Activated CD4-positive, alpha-beta T cell treated with anti-CD3 and anti-CD28 coated beads, Interleukin-2, amount 50 U/mL, for 48 hours (primary cell): ENCODE results near the gene OAF.
A peak's percentile ranks its signal among the peaks of the same experiment; 100 is the strongest.
"Not testable (repeated sequence)": the region's sequence is repeated elsewhere in the genome, so short reads cannot be mapped to it uniquely, and the experiment has no call there.

Experiments used
- DNase-seq, 2 experiments: peaks; one replicate each; pipeline ENCODE4 v3.0.0-alpha.2; 2020

Gene OAF

DNA sequence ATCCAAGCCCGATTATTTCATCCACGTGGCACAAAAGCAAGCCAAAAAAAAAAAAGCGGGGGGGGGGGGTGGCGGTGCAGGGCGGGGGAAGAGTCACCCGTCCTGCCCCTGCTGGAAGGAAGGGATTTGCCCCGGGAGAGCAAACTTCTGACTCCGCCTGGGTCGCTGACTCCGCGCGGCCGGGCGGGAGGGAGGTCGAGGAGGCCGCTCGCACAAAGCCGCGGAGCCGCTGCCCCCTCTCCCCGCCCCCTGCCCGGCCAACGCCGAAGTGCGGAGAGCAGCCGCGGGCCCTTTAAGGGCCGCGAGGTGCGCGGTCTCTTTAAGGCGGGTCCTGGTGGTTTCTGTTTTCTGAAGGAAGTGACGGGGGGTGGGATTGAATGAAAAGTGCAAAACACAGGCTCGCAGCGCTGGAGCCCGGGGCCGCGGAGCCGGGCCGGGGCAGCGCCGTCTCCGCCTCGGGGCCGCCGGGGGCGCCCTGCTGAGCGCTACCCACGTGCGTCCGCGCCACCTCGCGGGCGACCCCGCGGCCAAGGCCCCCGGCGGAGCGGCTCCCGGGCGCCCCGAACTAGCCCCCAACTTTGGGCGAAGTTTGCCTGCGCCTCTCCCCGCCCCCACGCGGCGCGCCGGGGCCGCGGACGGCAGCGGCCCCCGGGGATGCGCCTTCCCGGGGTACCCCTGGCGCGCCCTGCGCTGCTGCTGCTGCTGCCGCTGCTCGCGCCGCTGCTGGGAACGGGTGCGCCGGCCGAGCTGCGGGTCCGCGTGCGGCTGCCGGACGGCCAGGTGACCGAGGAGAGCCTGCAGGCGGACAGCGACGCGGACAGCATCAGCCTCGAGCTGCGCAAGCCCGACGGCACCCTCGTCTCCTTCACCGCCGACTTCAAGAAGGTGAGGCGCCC, at the start of gene OAF:
TSS of gene OAF (plus strand) at position 407 of the 896 bp plus-strand sequence. CDS start at position 655, 248 bp downstream.
- peak; percentile 44 to 55 for DNase-seq

DNA sequence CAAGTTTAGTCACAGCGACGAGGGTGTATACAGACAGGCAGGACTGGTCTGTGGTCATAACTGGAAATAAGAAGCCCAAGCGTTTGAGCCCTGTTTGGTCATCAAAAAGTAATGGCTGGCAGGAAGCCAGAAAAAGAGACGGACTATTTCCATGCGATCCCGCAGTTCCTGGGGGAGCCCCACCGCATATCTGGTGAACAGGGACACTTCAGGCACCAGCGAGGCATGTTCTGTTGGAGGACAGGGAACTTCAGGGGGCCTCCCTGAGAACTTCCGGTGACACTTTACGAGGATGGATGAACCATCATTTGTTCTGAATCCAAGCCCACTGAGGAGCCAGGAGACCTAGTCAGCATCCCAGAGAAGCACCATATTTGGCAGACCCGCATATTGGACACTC, 43.2 kb upstream of the OAF start:
- no peak for DNase-seq

DNA sequence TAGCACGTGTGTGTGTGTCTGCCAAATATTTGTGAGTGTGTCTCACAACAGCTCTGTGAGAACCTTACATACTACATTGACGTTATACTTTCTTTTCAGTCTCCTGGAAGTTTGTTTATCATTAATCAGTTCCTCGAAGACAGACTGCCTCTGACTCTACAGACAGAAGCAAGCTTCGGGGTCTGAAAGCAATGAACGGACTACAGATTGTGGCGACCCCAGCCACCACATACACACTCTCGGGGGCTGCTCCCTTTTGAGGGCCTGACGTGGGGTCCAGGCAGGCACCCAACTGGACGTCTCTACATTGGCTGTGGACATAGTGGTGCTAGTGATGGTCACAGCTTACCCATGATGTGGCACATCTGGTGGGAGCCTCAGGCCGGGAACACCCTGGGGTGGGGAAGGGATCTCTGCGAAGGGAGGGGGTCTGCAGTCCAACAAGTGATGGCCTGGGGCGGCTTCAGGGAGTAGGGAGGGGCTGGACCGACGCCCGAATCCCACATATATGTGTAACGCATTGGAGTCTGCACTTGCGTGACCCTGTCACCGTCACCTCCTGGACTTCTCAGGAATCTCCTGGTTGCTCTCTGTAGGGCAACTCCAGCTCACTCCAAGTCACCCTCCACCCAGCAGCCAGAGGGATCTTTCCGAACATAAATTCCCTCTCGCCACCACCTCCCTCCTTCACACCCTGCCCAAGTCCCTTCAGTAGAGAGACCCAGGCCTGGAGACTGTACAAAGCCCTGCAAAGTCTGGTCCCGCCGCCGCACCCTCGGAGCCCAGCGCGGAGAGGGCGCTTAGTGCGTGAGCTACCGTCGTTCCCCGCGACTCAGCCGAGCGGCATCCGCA, 42.5 kb upstream of the OAF start:
- no peak for DNase-seq

DNA sequence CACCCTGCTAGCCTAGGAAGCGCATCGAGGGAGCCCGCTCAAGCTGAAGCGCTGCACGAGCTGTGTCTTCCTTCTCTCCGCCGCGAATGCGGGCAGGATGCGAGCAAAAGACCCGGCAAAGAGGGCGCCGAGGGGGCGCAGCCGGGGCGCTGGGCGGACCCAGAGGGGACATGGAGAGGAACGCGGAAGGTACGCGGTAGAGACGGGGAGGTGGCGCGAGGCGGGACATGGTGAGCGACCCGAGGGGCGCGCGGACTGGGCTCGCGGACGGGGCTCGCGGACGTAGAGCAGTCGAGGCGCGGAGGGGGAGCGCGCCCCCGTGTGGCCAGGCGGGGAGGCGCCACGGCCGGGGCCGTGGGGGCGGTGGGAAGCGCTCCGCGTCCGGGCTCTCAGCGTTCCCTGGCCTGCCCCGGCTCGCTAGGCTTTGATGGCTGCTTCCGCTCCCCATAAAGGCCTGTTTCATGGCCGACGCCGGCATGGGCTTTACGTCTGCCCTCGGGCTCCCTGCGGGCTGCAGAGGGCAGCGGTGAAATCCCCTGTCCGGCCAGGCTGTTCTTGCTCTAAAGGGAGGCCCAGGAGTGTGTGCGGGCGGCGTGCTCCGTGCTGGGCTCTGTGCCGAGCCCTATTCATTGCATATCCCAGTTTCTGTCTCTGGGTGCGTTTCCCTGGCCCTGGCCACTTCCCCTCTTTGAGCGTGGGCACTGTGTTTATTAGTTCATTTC, 41.7 kb upstream of the OAF start:
- DNase-seq, result peak; percentile 67 to 74

DNA sequence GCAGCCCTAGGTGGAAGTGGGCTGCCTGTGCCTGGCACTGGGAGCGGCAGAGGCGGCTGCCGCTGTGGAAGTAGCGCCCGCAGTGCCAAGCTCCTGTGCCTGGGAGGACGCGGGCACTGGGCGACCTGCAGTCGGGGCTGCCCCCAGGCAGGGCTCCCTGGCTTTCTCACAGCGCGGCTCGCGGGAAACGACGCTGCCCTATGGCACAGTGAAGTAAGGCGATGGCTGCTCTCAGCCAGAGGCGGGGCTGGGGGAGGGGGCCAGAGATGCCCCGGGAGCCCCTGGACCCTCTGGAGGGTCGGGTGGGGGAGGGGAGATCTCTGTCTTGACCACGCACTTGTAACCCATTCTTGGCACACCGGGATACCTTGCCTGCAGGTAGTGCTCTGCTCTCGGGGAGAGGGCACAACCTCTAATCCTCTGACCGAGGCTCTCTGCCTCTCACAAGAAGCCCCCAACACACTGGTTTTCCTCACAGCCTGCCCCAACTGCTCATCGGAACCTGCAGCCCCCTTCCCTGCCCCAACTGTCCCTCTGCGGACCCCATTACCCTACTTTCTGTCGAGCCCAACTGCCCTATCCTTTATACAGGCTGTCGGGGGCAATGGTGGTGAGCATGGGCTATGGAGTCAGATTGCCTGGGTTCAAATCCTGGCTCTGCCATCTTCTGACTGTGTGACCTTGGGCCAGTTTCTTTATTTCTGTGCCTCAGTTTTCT, 40.7 kb upstream of the OAF start:
- no peak for DNase-seq

DNA sequence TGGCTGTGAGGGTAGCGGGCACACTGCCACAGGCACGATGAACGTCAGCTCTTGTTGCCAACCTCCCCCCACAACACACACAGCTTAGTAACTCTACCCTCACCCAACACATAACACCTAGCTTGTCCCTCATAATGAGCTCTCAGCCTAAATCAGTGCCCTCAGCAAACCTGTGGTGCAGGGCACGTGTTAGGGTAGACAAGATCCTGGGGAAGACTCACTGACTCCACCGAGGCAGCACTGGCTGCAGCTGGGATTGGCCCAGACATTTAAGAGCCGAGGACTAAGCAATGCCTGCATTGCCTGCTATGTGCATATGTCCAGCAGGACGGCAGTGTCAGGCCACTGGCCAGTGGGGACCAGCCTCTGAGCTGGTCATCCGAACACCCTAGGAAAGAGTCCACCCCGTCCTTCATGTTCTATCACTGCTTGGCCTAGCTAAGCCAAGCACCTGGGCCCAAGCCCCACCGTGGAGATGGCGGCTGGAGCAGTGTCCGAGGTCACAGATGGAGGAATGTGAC, 40.0 kb upstream of the OAF start:
- no peak for DNase-seq

DNA sequence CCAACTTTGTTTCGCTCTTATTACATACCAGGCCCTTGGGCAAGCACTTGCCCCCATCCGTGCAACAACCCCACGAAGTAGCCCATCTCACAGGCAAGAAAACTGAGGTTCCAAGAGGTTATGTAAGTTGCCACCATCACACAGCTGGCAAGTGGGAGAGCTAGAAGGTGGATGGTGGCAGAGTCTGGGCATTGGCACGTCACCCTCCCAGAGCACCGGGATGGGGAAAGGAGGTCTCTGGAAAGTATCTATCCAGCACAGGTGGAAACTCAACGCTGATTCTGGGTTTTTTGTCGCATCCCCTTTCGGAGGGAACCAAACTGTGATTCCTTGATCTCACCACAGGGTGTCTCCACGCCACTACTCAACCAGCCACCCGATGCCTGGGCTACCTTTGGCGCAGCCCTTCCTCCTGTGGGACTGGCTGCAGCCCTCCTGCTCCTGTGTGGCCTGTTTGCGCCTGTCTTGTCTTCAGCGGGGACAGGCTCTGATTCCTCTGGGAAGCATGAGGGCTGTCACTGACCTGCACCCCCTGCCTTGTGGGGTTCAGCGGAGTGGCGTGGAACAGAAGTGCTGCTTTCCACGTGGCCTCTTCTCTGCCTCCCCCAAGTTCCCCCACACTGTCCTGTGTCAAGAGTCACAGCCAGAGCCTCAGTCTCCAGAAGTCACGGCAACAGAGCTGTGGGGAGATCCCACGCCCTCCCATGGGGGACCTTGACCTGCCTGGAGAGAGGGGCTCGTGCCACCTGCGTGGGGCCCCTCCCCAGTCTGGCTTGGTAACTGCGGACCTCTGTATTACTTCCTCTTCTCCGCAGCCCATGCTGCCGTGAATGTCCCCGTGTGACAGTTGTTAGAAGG, 38.5 kb upstream of the OAF start:
- DNase-seq, result peak; percentile 49 to 60

DNA sequence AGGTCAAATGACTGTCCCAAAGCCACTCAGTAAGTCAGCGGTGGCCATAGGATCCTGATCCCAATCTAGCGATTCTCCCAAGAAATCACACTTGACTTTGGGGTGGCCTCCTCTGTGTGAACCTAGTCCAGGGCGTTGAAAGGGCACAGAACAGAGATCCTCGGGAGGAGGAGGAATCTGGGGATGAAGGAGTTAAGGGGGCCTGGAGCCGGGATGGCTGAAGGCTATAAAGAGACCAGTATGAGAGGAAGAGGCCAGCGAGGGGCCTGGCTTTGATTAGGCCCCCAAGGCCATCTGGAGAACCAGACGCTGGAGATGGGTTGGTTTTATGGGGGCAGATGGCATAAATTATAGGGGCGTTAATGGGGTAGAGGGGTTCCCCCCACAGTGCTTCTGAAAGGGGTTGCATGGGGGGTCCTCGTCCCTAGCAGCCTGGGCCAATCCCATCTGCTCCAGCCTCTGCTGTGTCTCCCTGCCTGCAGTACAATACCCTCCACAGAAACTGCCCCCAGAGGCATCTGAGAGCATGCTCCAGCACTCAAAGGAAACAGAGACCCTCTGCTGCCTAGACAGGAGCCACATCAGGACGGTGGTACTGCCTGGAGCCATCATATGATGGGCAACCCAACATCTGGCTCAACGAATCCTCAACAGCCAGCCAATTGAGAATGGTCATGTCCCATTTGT, 37.7 kb upstream of the OAF start:
- DNase-seq, result no peak

DNA sequence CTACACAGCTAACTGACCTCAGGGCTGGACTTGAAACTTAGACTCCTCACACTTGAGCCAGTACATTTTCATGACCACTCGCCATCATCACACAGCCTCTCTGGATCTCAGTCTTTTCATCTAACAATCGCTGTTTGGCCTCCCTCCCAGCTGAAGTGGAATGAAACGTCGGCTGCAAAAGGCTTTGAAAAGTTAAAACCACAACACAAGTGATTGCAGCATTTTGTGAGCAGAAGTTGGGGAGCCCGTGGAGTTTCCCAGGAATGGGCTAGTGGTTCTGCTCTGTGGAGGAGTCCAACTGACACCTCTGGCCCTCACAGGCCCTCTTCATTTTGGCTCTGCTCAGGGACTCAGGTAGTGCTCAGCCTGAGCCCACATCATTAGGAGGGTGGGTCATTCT, 37.0 kb upstream of the OAF start:
- DNase-seq, result no peak

DNA sequence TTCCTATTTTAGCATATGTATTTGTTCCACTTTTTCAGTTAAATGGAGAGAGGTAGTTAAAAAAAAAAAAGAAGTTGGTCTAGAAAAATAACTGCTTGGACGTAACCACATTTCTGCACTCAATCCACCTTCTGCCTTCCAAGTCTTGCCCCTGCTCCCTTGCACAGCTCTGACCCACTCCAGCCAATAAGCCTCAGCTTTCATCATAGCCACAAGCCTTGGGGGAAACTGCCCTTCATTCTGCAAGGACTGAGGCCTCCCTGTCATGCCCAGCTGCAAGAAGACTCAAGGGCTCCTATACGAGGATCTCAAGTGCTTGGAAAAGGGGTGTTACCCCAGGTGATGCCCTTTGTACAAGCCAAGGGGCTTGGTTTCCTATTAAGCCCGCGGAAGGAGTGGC, 36.0 kb upstream of the OAF start:
- DNase-seq, result no peak

DNA sequence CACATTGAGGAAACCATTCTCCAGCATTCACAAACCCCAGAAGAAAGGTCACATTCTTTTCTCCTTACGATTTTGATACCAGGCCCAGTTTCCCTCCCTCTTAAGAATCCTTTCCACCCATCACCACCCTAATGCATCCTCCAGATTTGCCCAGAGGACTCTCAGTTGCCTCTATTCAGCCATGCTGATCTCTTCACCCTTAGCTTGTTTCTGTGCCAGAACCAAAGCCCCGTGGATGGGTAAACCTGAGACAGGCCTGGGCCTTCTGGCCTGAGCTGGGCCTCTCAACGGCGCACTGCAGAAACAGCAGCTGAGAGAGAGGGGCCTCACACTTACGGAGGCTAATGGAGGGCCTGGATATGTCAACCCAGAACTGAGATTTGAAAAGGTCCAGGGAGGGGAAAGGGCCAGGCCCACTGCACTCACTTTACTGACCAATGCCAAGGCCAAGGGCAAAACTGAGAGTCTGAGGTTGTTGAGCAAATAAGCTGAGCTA, 32.2 kb upstream of the OAF start:
- no peak for DNase-seq

DNA sequence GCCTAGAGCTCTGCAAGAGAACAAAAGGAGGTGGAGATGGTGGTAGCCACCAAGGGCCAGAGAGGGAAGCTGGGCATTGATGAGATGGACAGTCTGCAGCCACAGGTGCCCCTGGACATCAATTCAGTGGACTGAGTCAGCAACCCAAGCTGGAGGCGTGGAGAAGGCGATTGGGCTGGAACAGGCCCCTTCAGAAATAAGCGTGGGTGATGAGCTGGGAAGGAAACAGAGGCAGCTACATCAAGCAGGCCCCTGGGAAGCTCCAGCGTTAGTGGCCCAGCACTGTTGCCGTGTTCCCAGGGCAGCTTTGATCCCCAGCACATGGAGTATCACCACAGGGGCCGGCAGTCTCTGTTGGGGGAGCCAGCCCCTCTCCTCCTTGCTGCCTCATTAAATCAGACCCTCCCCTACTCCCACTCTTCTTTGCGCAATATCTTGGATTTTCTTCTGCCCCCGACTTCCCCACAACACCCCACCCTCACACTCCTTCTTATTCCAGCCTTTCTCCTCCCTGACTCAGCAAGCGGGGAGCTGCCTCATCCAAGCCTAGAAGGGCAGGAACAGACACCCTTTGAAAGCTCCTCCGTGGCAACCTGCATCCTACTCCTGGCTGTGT, 31.7 kb upstream of the OAF start:
- DNase-seq, result no peak

DNA sequence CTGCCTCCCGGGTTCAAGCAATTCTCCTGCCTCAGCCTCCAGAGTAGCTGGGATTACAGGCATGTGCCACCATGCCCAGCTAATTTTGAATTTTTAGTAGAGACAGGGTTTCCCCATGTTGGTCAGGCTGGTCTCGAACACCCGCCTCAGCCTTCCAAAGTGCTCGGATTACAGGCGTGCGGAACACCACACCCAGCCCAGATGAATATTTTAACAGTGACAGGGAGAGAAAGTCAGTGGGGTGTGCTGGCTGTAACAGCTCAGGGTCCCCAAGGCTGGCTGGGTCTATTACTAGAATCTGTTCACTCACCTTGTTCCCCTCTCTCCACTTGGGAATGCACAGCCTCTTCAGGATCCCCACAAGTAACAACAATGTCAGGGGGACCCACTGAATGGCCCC, 30.8 kb upstream of the OAF start:
- DNase-seq, result not testable (repeated sequence)

DNA sequence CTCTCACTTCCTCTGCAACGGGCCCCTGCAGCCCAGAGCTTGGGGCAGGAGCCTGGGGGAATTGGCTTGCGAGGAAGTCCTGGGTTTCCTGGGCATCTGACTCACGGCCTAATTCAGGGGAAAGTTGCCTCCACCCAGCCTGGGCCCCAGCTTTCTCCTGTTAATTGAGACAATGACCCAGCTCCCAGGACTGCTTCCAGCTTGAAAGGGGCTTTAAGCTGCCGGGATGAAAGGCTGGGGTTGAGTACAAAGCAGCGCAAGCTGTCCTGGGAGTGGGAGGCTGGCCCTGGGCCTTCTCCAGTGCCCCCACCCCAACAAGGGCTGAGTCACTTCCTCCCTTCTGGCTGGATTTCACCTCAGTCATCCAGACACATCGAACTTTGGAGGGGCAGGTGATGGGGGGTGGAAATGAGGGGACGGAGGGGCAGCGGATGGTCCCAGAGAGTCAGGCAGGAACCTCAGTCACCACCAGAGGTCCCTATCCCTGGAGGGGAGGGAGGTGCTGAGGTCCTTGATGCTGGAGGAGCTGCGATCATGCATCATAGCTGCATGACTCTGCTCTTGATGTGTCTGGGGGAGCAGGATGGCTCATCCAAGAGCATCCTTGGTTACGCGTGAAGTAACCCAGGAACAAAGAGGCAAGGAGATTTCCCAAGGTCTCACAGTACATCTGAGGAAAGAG, 30.1 kb upstream of the OAF start:
- no peak for DNase-seq

DNA sequence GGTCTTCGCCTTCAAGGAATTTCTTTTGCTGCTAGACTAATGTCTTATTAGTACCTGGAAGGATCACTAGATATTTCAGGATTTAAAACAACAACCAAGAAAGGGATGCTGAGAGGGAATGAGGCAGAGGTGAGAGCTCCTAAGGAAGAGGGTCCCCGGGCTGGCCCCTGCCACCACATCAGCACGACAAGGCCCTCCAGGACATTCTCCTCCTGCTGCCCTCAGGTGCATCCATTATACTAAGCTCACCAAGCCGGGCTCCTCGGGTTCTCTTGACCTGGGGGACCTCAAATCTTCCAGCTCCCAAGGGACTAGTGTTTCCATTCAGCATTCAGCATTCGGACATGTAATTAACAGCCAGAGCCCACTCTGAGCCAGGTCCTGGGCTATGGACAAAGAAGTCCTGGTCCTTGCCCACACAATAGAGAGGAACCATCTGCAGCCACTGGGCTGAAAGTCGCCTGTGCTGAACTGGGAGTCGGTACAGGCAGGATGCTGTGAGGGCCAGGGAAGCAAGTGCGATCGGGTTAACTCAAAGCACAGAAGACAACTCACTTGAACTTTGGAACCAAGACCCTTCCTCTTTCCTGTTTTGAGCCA, 29.4 kb upstream of the OAF start:
- DNase-seq, result no peak

DNA sequence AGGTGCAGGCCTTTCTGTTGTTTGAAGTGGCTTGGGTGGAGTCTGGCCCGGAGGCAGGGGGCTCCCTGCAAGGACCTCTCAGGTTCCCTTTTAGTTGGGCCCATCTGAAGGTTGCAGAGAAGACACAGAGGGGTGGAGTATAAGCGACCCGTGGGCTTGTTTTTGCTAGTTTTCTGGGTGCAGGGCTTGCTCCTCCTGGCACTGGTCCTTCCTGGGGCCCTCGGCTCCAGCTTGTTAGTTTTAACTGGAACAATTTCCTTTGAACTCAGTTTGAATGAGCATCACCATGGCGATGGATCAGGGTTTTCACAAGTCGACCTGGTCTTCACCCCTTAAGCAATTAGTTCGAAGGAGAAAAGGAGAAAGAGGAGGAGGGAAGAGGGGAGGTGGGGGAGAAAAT, 28.5 kb upstream of the OAF start:
- DNase-seq, result no peak

DNA sequence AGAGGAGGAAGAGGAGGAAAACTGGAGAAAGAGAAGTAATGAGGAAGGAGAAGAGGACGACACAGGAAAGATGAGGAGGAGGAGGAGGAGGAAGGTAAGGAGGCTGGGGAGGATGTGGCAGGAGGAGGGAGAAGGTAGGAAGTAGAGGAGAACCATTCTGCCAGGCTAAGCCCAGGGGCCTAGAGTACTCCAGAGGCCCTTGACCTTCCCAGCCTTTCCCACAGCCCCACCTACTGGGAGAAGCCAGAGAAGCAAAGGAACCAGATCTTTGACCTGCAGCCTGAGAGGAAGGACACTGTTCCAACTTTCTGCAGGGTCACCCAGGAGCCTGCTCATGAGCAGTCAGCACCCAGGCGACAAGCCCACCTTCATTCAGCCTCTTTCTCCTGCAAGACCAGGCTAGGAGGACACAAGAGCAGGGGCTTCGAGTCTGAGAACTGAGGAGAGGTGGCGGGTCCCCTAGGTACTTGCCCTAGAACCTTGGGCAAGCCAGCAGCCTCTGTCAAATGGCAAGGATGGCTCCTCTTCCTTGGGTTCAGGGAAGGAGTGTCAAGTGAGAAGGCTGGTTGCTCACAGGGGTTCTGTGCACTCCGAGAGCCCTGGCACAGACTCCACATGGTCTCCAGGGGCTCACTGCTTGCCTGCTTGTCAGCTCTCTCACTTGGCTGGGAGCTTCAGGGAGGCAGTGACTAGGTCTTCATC, 27.9 kb upstream of the OAF start:
- DNase-seq, result no peak

DNA sequence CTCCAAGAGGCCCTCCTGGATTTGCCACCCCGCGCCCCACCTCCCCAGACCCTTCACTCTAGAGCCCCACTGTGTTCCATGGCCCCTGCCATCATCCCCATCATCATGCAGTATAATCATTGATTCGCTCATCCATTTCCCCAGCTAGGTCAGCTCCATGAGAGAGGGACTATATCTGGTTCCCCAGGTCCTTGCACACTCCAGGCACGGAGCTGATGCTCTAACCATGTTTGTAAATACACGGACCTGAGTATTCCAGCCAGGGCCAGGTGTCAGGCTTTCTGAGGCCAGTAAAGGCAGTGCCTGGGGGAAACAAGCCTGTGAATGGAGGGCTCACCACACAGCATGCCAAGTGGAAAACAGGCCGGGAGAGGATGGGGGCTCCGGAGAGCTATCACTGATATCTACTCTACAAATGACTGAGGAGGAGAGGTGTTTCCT, 27.1 kb upstream of the OAF start:
- no peak for DNase-seq
